GM23338 (cell line): ENCODE measurements around the gene SMIM33. TPM values are rescaled to one million over a fixed set of nuclear protein-coding genes. Genes with fewer than 3 reads are reported as not detected.

Experiments used
- ATAC-seq: fragments of 200-7000 bp; cut with Tn5 transposase; 3 replicates; pipeline ENCODE4 v1.9.1; 2020
- DNase-seq: peaks from one replicate; pipeline ENCODE4 v3.0.0-alpha.2; 2015; ENCODE audit warnings: low spot score
- H2AFZ ChIP-seq: fragments of 200-600 bp; sonication (generic); 2 replicates; pipeline ENCODE4 v1.8.0; 2016; ENCODE audit warnings: antibody characterized with exemption, mild to moderate bottlenecking, moderate library complexity
- H3F3A ChIP-seq: fragments of 200-600 bp; sonication (generic); replicated peaks from 2 replicates; pipeline ENCODE4 v1.8.0; 2017; ENCODE audit warnings: antibody characterized with exemption, mixed run types, low read depth
- H3K27ac ChIP-seq: fragments of 200-600 bp; sonication (generic); 2 replicates; pipeline ENCODE4 v1.6.1; 2016; ENCODE audit warnings: low read depth
- H3K27me3 ChIP-seq: fragments of 200-600 bp; sonication (generic); 2 replicates; pipeline ENCODE4 v1.8.0; 2016; ENCODE audit warnings: mild to moderate bottlenecking, mixed run types, moderate library complexity; ENCODE audit not compliant: insufficient read depth
- H3K36me3 ChIP-seq: fragments of 200-600 bp; sonication (generic); 2 replicates; pipeline ENCODE4 v1.8.0; 2016; ENCODE audit warnings: mild to moderate bottlenecking; ENCODE audit not compliant: insufficient read depth
- H3K4me1 ChIP-seq: fragments of 200-600 bp; sonication (generic); 2 replicates; pipeline ENCODE4 v1.8.0; 2016; ENCODE audit warnings: mild to moderate bottlenecking, moderate library complexity; ENCODE audit not compliant: insufficient read depth
- H3K4me2 ChIP-seq: fragments of 200-600 bp; sonication (generic); 2 replicates; pipeline ENCODE4 v1.7.1; 2017; ENCODE audit warnings: mixed run types
- H3K4me3 ChIP-seq: fragments of 200-600 bp; sonication (generic); 2 replicates; pipeline ENCODE4 v1.6.1; 2016; ENCODE audit warnings: mixed run types
- H3K79me2 ChIP-seq: fragments of 200-600 bp; sonication (generic); replicated peaks from 2 replicates; pipeline ENCODE4 v1.8.0; 2017; ENCODE audit warnings: mild to moderate bottlenecking; ENCODE audit not compliant: insufficient read depth
- H3K9me2 ChIP-seq: fragments of 200-600 bp; sonication (generic); 2 replicates; pipeline ENCODE4 v1.8.0; 2017; ENCODE audit not compliant: insufficient read depth
- H4K20me1 ChIP-seq: fragments of 200-600 bp; sonication (generic); replicated peaks from 2 replicates; pipeline ENCODE4 v1.8.0; 2017; ENCODE audit warnings: mild to moderate bottlenecking; ENCODE audit not compliant: insufficient read depth
- H3K27ac Mint-ChIP-seq: 2 replicates; pipeline ENCODE4 v1.8.0; 2020; ENCODE audit warnings: inconsistent platforms, mild to moderate bottlenecking, moderate library complexity, mixed read lengths
- H3K27me3 Mint-ChIP-seq: 3 replicates; pipeline ENCODE4 v1.8.0; 2022; ENCODE audit warnings: low read depth, mild to moderate bottlenecking, moderate library complexity, mixed read lengths, inconsistent platforms; ENCODE audit not compliant: insufficient read depth, poor library complexity
- H3K36me3 Mint-ChIP-seq: 3 replicates; pipeline ENCODE4 v1.8.0; 2021; ENCODE audit warnings: low read depth, mild to moderate bottlenecking, inconsistent platforms, moderate library complexity, mixed read lengths
- H3K4me1 Mint-ChIP-seq: 3 replicates; pipeline ENCODE4 v1.8.0; 2020; ENCODE audit warnings: mild to moderate bottlenecking, inconsistent platforms, mixed read lengths
- H3K4me3 Mint-ChIP-seq: 3 replicates; pipeline ENCODE4 v1.8.0; 2021; ENCODE audit warnings: moderate library complexity, mild to moderate bottlenecking, inconsistent platforms, mixed read lengths
- H3K9me3 Mint-ChIP-seq: 3 replicates; pipeline ENCODE4 v1.8.0; 2020; ENCODE audit warnings: moderate library complexity, mild to moderate bottlenecking, inconsistent platforms, mixed read lengths
- CTCF ChIP-seq, 2 experiments: fragments of 200-600 bp in 1 of 2; sonication (generic) in 1 of 2; conservative IDR thresholded peaks; 2 replicates each; pipeline versions ENCODE4 v1.5.1 to v1.6.1; 2016 to 2017; ENCODE audit warnings: antibody characterized with exemption in 2 of 2, low read depth in 2 of 2, mild to moderate bottlenecking in 2 of 2, moderate library complexity in 1 of 2
- NANOG ChIP-seq: IDR thresholded peaks from 2 replicates; pipeline ENCODE4 v1.6.1; 2016; ENCODE audit warnings: antibody characterized with exemption, borderline replicate concordance
- ZNF114 ChIP-seq: fragments of 250-450 bp; sonication (Bioruptor Pico); IDR thresholded peaks from 2 replicates; pipeline ENCODE4 v1.5.0; 2020; ENCODE audit warnings: mild to moderate bottlenecking, moderate library complexity
- ZNF331 ChIP-seq: fragments of 250-450 bp; sonication (Bioruptor Pico); IDR thresholded peaks from 2 replicates; pipeline ENCODE4 v1.5.0; 2020; ENCODE audit warnings: low read depth, mild to moderate bottlenecking, moderate library complexity
- ZNF462 ChIP-seq: fragments of 250-450 bp; sonication (Bioruptor Pico); IDR thresholded peaks from 2 replicates; pipeline ENCODE4 v1.5.0; 2020; ENCODE audit warnings: mild to moderate bottlenecking, moderate library complexity
- polyA plus RNA-seq: library from polyadenylated mRNA; unstranded; fragments of >200 nt; fragmentation: Nextera tagmentation; extraction: Ambion mirVana; gene quantifications from 2 replicates; pipeline ENCODE4 v1.2.1, GENCODE V29; 2016
- total RNA-seq: library from RNA; depleted of rRNA; stranded (reverse); fragments of >200 nt; shearing (Covaris generic); gene quantifications from 2 replicates; pipeline ENCODE4 v1.2.3, GENCODE V29; 2014

Gene SMIM33
- total and polyA plus RNA-seq, 2 experiments from 2014 or later = not detected

GRCh38 chr5:139462586-139463276, 8.1 kb upstream of the SMIM33 start, which contains the start of gene ECSCR:
Gene ECSCR (minus strand): TSS chr5:139462743. CDS start chr5:139462670, 73 bp downstream.
- Histone ChIP-seq H4K20me1 (no peaks in the 10 kb centered on the region), H3F3A (0 out of 2 replicates have a peak, but pooled peaks cover 11% of the 10 kb centered on the region), H3K36me3 (no peaks in the 10 kb centered on the region; the same call in 1 of the 2 replicates), H3K4me1 (peaks cover 22% of the 10 kb centered on the region), H3K27me3 (no peaks in the 10 kb centered on the region), H3K4me3 (0 out of 2 replicates have a peak within 1 kb of the TSS, but pooled peaks have one; percentile 16), H3K79me2 (no peaks in the 10 kb centered on the region), H3K27ac (peak within 1 kb of the TSS; percentile 32; the same call in 1 of the 2 replicates), H3K9me2 (no peaks in the 10 kb centered on the region), H2AFZ (peak within 1 kb of the TSS; percentile 81), H3K4me2 (peak within 1 kb of the TSS; percentile 49; the same call in 1 of the 2 replicates)
- peaks cover 18% of the 10 kb centered on the region for H3K27me3 Mint-ChIP-seq
- H3K27ac Mint-ChIP-seq = no peak within 1 kb of the TSS
- peak; percentile 66 for ATAC-seq
- H3K4me1 Mint-ChIP-seq = peaks cover 33% of the 10 kb centered on the region
- no peak for TF ChIP-seq NANOG
- TF ChIP-seq ZNF462 (CRISPR knock-in tag) = 0 out of 2 replicates have a peak, but pooled peaks have one; percentile 6
- no peak within 1 kb of the TSS; the same call in 2 of the 3 replicates for H3K4me3 Mint-ChIP-seq
- H3K9me3 Mint-ChIP-seq = no peaks in the 10 kb centered on the region
- peak; percentile 68 for DNase-seq
- no peaks in the 10 kb centered on the region for H3K36me3 Mint-ChIP-seq

- Histone ChIP-seq H2AFZ (peak overlapping the region; percentile 74; the same call in 1 of the 2 replicates), H3K27me3 (no peaks in the 10 kb centered on the region), H3K9me2 (no peaks in the 10 kb centered on the region), H3K79me2 (no peaks in the 10 kb centered on the region), H4K20me1 (no peaks in the 10 kb centered on the region), H3K4me1 (peaks cover 11% of the 10 kb centered on the region), H3F3A (0 out of 2 replicates have a peak, but pooled peaks cover 7% of the 10 kb centered on the region), H3K36me3 (no peaks in the 10 kb centered on the region), H3K27ac (no peak overlapping the region; the same call in 1 of the 2 replicates), H3K4me3 (no peak overlapping the region), H3K4me2 (no peak overlapping the region)
- DNase-seq (peak; percentile 51), ATAC-seq (peak; percentile 68)
- Mint-ChIP-seq H3K4me1 (peaks cover 28% of the 10 kb centered on the region), H3K27ac (no peak overlapping the region; the same call in 1 of the 2 replicates), H3K9me3 (no peaks in the 10 kb centered on the region), H3K4me3 (no peak overlapping the region), H3K27me3 (peaks cover 14% of the 10 kb centered on the region), H3K36me3 (no peaks in the 10 kb centered on the region; the same call in 2 of the 3 replicates)
- peak in 1 of 2 experiments; percentile 47; a peak in 2 of 4 replicates for TF ChIP-seq CTCF (conservative IDR thresholded peaks at IDR 0.05; ENCODE audit: low read depth in 2 of 2)
- no peak for TF ChIP-seq ZNF331 (CRISPR knock-in tag)
- TF ChIP-seq ZNF114 (CRISPR knock-in tag) = no peak
These were observed 2.3 kb upstream of the SMIM33 start for GRCh38 chr5:139468421-139468931.
